ENCODE results near the gene PPFIBP2. TPM values are rescaled to one million over a fixed set of nuclear protein-coding genes. Genes with fewer than 3 reads are reported as not detected.

Gene PPFIBP2
- total RNA-seq, 1 donor from 2014 or later: 64.1 TPM

GRCh38 chr11:7559398-7560283, 45.8 kb downstream of the PPFIBP2 start:
- Mint-ChIP-seq H3K27ac (no peak overlapping the region), H3K9me3 (ENCODE audit: low read depth) (no peaks in the 10 kb centered on the region), H3K4me1 (ENCODE audit: low read depth) (peaks cover 5% of the 10 kb centered on the region), H3K4me3 (ENCODE audit: low read depth) (no peak overlapping the region), H3K27me3 (no peaks in the 10 kb centered on the region), H3K36me3 (ENCODE audit: insufficient read depth) (no peaks in the 10 kb centered on the region)
- DNase-seq (ENCODE audit: low spot score, unreplicated experiment): no peak
- TF ChIP-seq CTCF (IDR thresholded peaks at IDR 0.05; ENCODE audit: unreplicated experiment): no peak

DNA sequence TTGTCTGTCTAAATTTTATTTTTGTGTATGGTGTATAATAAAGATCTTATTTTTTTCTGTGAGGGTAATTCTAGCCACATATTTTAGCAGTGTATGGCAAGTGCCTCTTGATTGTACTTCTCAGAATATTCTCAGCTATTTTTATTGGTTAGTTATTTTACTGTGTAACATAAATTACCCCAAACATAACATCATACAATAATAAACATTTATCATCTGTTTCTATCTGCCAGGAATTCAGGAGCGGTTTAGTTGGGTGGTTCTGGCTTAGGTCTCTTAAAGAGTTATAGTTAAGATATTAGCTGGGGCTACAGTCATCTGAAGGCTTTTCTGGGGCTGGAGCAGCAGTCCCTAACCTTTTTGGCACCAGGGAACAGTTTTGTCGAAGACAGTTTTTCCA, 47.8 kb downstream of the PPFIBP2 start:
- Mint-ChIP-seq H3K4me3 (ENCODE audit: low read depth) (no peak overlapping the region), H3K27ac (no peak overlapping the region), H3K9me3 (ENCODE audit: low read depth) (no peaks in the 10 kb centered on the region), H3K27me3 (no peaks in the 10 kb centered on the region), H3K36me3 (ENCODE audit: insufficient read depth) (no peaks in the 10 kb centered on the region), H3K4me1 (ENCODE audit: low read depth) (peaks cover 2% of the 10 kb centered on the region)
- TF ChIP-seq CTCF (IDR thresholded peaks at IDR 0.05; ENCODE audit: unreplicated experiment): no peak
- no peak for DNase-seq (ENCODE audit: low spot score, unreplicated experiment)

- no peak overlapping the region for H3K4me3 Mint-ChIP-seq (ENCODE audit: low read depth)
- no peaks in the 10 kb centered on the region for H3K27me3 Mint-ChIP-seq
- H3K9me3 Mint-ChIP-seq (ENCODE audit: low read depth): peaks cover 3% of the 10 kb centered on the region
- H3K27ac Mint-ChIP-seq: no peak overlapping the region
- no peak for DNase-seq (ENCODE audit: low spot score, unreplicated experiment)
- TF ChIP-seq CTCF (IDR thresholded peaks at IDR 0.05; ENCODE audit: unreplicated experiment): no peak
- peaks cover 6% of the 10 kb centered on the region for H3K4me1 Mint-ChIP-seq (ENCODE audit: low read depth)
- H3K36me3 Mint-ChIP-seq (ENCODE audit: insufficient read depth): peaks cover 3% of the 10 kb centered on the region
Observed at GRCh38 chr11:7563281-7563680, 49.5 kb downstream of the PPFIBP2 start.

DNA sequence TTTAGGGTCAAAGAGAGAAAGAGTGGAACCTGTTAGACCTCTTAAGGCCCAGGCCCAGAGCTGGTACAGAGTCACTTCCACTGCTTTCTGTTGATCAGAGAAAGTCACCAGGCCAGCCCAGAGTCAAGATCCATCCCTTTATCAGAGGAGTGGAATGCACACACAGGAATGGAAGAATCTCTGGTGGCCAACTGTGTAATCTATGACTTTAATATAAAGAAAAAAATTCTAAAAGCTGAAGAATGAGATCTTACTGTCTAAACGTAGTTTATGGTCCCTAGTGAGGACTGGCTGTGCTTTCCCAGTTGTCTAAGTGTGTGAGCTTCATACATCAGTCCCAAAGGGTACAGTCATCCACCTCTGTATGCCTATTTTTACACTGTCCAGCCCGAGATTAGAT, 51.0 kb downstream of the PPFIBP2 start:
- Mint-ChIP-seq H3K27ac (no peak overlapping the region), H3K9me3 (ENCODE audit: low read depth) (peaks cover 3% of the 10 kb centered on the region), H3K27me3 (no peaks in the 10 kb centered on the region), H3K4me1 (ENCODE audit: low read depth) (peaks cover 6% of the 10 kb centered on the region), H3K36me3 (ENCODE audit: insufficient read depth) (peaks cover 6% of the 10 kb centered on the region), H3K4me3 (ENCODE audit: low read depth) (no peak overlapping the region)
- no peak for TF ChIP-seq CTCF (IDR thresholded peaks at IDR 0.05; ENCODE audit: unreplicated experiment)
- no peak for DNase-seq (ENCODE audit: low spot score, unreplicated experiment)

GRCh38 chr11:7567311-7567710, 53.5 kb downstream of the PPFIBP2 start:
- Mint-ChIP-seq H3K9me3 (ENCODE audit: low read depth) (peaks cover 3% of the 10 kb centered on the region), H3K27ac (no peak overlapping the region), H3K4me1 (ENCODE audit: low read depth) (peaks cover 27% of the 10 kb centered on the region), H3K27me3 (no peaks in the 10 kb centered on the region), H3K4me3 (ENCODE audit: low read depth) (no peak overlapping the region), H3K36me3 (ENCODE audit: insufficient read depth) (peaks cover 6% of the 10 kb centered on the region)
- DNase-seq (ENCODE audit: low spot score, unreplicated experiment): no peak
- TF ChIP-seq CTCF (IDR thresholded peaks at IDR 0.05; ENCODE audit: unreplicated experiment): no peak

All from progenitor cell of endocrine pancreas (in vitro differentiated cells).